Left ventricle myocardium inferior (tissue), 1 donor: ENCODE results near the gene TGM2. TPM values are rescaled to one million over a fixed set of nuclear protein-coding genes. Genes with fewer than 3 reads are reported as not detected.

Experiments used
- DNase-seq: peaks from one replicate; pipeline ENCODE4 v3.0.0-alpha.2; 2020
- H3K27ac ChIP-seq: fragments of 200-600 bp; replicated peaks from 2 replicates; pipeline ENCODE4 v1.8.0; 2021
- H3K27me3 ChIP-seq: fragments of 200-600 bp; 2 replicates; pipeline ENCODE4 v1.8.0; 2021; ENCODE audit warnings: low read depth
- H3K36me3 ChIP-seq: fragments of 200-600 bp; 2 replicates; pipeline ENCODE4 v1.8.0; 2021
- H3K4me1 ChIP-seq: fragments of 200-600 bp; 2 replicates; pipeline ENCODE4 v1.8.0; 2021
- H3K4me3 ChIP-seq: fragments of 200-600 bp; 2 replicates; pipeline ENCODE4 v1.8.0; 2021; ENCODE audit warnings: mild to moderate bottlenecking, moderate library complexity
- H3K9me3 ChIP-seq: fragments of 200-600 bp; replicated peaks from 2 replicates; pipeline ENCODE4 v1.8.0; 2021
- CTCF ChIP-seq: fragments of 200-600 bp; IDR thresholded peaks from 2 replicates; pipeline ENCODE4 v1.8.0; 2021; ENCODE audit warnings: antibody characterized with exemption, mild to moderate bottlenecking, borderline replicate concordance
- intact Hi-C: fragments of 100-400 bp; cut with micrococcal nuclease; formaldehyde crosslinking; loops from one replicate; pipeline ENCODE4 v1.11.0; 2022
- total RNA-seq: library from RNA; stranded (reverse); fragmentation: NEBNext Ultra II Directional; extraction: Animal tissue kit (Norgen Biotek cat#: 25700); gene quantifications from one replicate; pipeline ENCODE4 v1.2.1, GENCODE V29; 2021
- donor health status: DM: no; HTN: yes; CAD: no; lungs with severe emphysema.

Gene TGM2
- total RNA-seq, 1 donor from 2014 or later: 846 TPM

- DNase-seq: peak; percentile 58
- intact Hi-C loops: no loop called here
- H3K36me3 ChIP-seq: no peaks in the 10 kb centered on the region
- peaks cover 25% of the 10 kb centered on the region for H3K4me1 ChIP-seq
- TF ChIP-seq CTCF: no peak
- H3K27ac ChIP-seq: peak overlapping the region; percentile 48
- H3K4me3 ChIP-seq: no peak overlapping the region
- H3K9me3 ChIP-seq: no peaks in the 10 kb centered on the region
- no peaks in the 10 kb centered on the region for H3K27me3 ChIP-seq
These were observed 25.9 kb upstream of the TGM2 start for GRCh38 chr20:38190936-38191371.

GRCh38 chr20:38190166-38190565 is 25.1 kb upstream of the TGM2 start:
- no peak for DNase-seq
- no peaks in the 10 kb centered on the region for H3K27me3 ChIP-seq
- H3K27ac ChIP-seq: peak overlapping the region; percentile 48
- H3K4me3 ChIP-seq: no peak overlapping the region
- H3K36me3 ChIP-seq: no peaks in the 10 kb centered on the region
- peaks cover 18% of the 10 kb centered on the region for H3K4me1 ChIP-seq
- intact Hi-C loops: no loop called here
- TF ChIP-seq CTCF: no peak
- H3K9me3 ChIP-seq: no peaks in the 10 kb centered on the region

- H3K36me3 ChIP-seq: no peaks in the 10 kb centered on the region
- no peaks in the 10 kb centered on the region for H3K27me3 ChIP-seq
- peaks cover under 1% of the 10 kb centered on the region for H3K9me3 ChIP-seq
- no peak overlapping the region for H3K4me3 ChIP-seq
- no peak for TF ChIP-seq CTCF
- H3K27ac ChIP-seq: no peak overlapping the region
- intact Hi-C loops: no loop called here
- peaks cover 18% of the 10 kb centered on the region for H3K4me1 ChIP-seq
- no peak for DNase-seq
These were observed 22.4 kb upstream of the TGM2 start for GRCh38 chr20:38187517-38187916.

- no peak for TF ChIP-seq CTCF
- DNase-seq: no peak
- intact Hi-C loops: no loop called here
- Histone ChIP-seq H3K27me3 (no peaks in the 10 kb centered on the region), H3K27ac (no peak overlapping the region), H3K36me3 (no peaks in the 10 kb centered on the region), H3K4me3 (no peak overlapping the region), H3K4me1 (peaks cover 15% of the 10 kb centered on the region), H3K9me3 (peaks cover 6% of the 10 kb centered on the region)
These were observed 21.7 kb upstream of the TGM2 start for GRCh38 chr20:38186788-38187221.

GRCh38 chr20:38184101-38184500 is 19.0 kb upstream of the TGM2 start:
- H3K4me1 ChIP-seq: no peaks in the 10 kb centered on the region
- peaks cover 13% of the 10 kb centered on the region for H3K9me3 ChIP-seq
- H3K4me3 ChIP-seq: no peak overlapping the region
- no peak for DNase-seq
- intact Hi-C loops: no loop called here
- no peak for TF ChIP-seq CTCF
- H3K27ac ChIP-seq: no peak overlapping the region
- H3K36me3 ChIP-seq: no peaks in the 10 kb centered on the region
- H3K27me3 ChIP-seq: no peaks in the 10 kb centered on the region

GRCh38 chr20:38181971-38182370 is 16.9 kb upstream of the TGM2 start:
- Histone ChIP-seq H3K27ac (no peak overlapping the region), H3K36me3 (no peaks in the 10 kb centered on the region), H3K9me3 (peaks cover 13% of the 10 kb centered on the region), H3K4me3 (no peak overlapping the region), H3K27me3 (no peaks in the 10 kb centered on the region), H3K4me1 (no peaks in the 10 kb centered on the region)
- intact Hi-C loops: no loop called here
- no peak for DNase-seq
- no peak for TF ChIP-seq CTCF
